Esophagus squamous epithelium (tissue), 4 donors: ENCODE data around the gene GPR18.

ENCODE experiments used
- POLR2A ChIP-seq, 4 donors: fragments of 450-650 bp; IDR thresholded peaks; one replicate each; pipeline ENCODE4 v1.6.1; 2017; ENCODE audit warnings: antibody characterized with exemption in 4 of 4, mild to moderate bottlenecking in 4 of 4, moderate library complexity in 3 of 4
- TF ChIP-seq, protein P1 (sequence below), 6 experiments: fragments of 450-650 bp in 4 of 6; fragments of 200-600 bp in 2 of 6; sonication (generic) in 2 of 6; IDR thresholded peaks; one replicate each; pipeline ENCODE4 v1.5.1; 2016 to 2019; ENCODE audit warnings: antibody characterized with exemption in 6 of 6, mild to moderate bottlenecking in 4 of 6, moderate library complexity in 4 of 6

DNA sequence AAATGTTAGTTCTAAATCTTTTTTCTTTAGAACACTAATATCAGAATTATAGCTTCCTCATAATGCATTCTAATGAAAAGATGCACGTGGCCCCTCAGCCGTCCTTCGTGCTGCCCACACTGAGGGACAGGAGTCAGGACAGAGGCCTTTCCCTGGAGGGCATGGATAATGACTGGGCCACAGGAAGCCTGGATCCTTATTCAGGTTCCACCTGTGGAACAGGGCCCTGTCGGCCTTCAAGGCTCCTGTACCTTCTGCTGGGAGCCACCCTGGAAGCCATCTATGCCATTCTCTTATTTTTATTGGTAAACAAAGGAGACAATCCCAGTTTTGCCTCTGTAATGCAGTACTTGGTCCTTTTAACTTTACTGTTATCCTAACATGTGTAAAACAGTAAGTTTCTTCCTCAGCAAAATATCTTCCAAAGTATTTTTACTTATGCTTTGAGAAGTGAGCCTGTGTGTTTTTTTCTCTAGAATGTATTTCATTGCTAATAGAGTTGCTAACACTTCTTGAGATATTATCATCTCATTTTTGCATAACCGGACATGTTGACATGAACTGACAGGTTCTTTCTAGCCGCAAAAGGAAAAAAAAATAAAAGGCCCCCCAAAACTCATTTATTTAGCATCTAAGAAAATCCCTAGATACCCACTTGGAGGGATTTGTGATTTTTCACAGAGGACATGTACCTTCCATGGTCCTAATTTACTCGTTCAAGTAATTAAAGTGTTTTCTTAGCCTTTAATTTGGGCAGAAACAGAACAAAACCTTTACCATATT is 43.1 kb upstream of the GPR18 start:
- TF ChIP-seq, protein P1, sequence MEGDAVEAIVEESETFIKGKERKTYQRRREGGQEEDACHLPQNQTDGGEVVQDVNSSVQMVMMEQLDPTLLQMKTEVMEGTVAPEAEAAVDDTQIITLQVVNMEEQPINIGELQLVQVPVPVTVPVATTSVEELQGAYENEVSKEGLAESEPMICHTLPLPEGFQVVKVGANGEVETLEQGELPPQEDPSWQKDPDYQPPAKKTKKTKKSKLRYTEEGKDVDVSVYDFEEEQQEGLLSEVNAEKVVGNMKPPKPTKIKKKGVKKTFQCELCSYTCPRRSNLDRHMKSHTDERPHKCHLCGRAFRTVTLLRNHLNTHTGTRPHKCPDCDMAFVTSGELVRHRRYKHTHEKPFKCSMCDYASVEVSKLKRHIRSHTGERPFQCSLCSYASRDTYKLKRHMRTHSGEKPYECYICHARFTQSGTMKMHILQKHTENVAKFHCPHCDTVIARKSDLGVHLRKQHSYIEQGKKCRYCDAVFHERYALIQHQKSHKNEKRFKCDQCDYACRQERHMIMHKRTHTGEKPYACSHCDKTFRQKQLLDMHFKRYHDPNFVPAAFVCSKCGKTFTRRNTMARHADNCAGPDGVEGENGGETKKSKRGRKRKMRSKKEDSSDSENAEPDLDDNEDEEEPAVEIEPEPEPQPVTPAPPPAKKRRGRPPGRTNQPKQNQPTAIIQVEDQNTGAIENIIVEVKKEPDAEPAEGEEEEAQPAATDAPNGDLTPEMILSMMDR (IDR thresholded peaks at IDR 0.05): no peak
- TF ChIP-seq POLR2A (IDR thresholded peaks at IDR 0.05): no peak
